ENCODE data around the gene SLC5A12.

SLC5A12 gene

DNA sequence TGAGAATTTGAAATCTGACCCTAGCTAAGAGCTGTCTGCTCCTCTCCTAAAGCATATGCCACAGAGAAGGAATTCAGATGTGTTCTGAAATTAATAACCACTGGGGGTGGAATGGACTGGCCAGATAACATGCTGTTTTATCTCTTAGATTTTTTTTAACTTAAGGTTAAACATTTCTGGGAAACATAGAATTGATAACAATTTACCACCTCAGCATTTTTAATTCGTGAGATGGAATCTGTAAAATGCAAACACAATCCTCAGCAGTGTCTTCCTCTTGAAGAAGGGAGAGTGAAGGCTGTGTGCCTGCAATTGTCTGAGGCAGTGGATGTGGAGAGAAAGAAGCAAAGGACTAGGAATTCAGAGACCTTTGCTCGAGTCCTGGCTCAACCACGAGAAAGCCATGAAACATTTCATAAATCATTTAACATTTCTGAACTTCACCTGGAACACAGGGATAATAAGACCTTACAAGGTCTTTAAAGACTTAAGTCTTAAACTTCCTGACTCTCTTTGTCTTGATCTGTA, at the start of gene SLC5A12:
Gene SLC5A12, minus strand, starts transcription at position 113 of the 528 bp plus-strand sequence. CDS start 346 bp downstream, outside the sequence.
- DNase-seq: no peak

DNA sequence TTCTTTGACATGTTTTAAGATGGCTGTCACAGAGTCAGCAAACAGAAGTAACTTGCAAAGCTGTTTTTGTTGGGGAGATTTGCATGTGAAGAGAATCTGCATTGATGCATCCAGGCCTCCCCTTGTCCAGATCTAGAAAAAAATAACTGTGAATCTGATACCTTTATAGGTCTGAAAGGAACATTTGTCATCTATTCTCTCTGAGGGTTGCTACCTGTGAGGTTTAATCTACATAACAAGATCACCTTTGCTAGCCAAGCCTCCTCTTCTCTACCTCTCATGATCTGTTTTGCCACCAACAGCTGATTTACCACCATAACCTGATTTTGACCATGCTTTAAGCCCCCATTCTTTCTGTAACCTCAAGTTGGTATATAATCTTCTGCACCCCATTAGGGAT, 47.2 kb upstream of the SLC5A12 start:
- no peak for DNase-seq

- DNase-seq: no peak
These were observed 45.2 kb upstream of the SLC5A12 start for GRCh38 chr11:26767060-26767459.

DNA sequence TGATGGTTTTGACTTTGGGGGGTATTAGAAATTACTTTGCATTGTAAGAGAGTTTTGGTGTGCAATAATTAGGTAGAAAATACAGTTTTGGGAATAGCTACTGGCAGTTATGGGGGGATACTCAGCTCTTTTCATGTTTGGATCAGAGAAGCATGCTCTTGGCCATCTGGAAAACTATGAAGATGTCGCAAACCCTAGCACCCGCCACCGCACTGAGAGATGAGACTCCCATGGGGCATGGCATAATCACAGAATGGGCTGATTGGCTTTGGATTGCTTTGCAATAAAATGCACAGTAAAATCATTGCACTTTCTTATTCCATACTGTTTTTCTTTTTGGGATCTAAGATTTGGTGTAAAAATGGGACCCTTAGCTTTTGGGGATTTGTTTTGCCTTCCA, 43.5 kb upstream of the SLC5A12 start:
- no peak for DNase-seq

GRCh38 chr11:26764825-26765224, 43.0 kb upstream of the SLC5A12 start:
- DNase-seq: no peak

GRCh38 chr11:26764315-26764714, 42.5 kb upstream of the SLC5A12 start:
- no peak for DNase-seq

DNA sequence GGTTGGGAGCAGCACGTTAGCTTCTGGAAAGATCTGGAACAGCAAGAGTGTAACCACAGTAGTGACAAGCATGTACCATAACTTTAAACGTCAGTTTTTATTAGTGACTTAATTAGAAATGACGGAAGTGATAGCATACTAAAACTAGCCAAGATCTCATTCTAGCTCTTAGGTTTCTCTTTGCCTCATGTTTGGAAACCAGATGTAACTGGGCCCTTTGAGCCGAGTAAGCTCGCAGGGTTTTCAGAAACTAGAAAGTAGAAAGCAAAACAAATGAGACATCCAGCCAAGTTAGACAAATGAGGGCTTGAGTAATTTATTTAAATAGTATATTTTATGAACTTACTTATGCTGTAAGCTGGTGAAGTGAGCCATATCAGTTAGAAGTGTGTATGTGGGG, 40.2 kb upstream of the SLC5A12 start:
- DNase-seq: no peak

DNA sequence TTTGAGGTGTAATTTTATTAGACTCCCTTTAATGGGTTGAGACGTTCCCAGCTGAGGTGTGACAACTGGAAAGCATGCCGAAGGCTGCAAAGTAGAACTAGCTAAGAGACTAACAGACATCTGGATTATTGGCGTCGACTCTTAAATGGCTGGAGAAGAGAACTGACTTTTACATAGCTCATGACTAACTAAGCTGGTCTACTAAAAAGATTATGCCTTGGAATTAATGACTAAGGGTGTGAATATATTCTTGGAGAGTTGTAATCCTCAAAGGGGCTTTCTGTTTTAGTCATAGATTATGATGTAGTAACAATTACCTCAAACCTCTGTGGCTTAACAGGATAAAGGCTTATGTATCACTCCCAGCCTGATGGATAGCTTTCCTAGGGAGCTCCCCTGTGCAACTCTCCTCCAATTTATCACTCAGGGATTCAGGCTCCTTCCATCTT, 39.5 kb upstream of the SLC5A12 start:
- no peak for DNase-seq

- no peak for DNase-seq
These were observed 36.1 kb upstream of the SLC5A12 start for GRCh38 chr11:26757995-26758394.

GRCh38 chr11:26755762-26756161, 33.9 kb upstream of the SLC5A12 start:
- no peak for DNase-seq

- DNase-seq: no peak
These were observed 32.1 kb upstream of the SLC5A12 start for GRCh38 chr11:26753723-26754504.

- DNase-seq: no peak
These were observed 28.1 kb upstream of the SLC5A12 start for GRCh38 chr11:26749927-26750326.

GRCh38 chr11:26743622-26744021, 21.8 kb upstream of the SLC5A12 start:
- no peak for DNase-seq

DNA sequence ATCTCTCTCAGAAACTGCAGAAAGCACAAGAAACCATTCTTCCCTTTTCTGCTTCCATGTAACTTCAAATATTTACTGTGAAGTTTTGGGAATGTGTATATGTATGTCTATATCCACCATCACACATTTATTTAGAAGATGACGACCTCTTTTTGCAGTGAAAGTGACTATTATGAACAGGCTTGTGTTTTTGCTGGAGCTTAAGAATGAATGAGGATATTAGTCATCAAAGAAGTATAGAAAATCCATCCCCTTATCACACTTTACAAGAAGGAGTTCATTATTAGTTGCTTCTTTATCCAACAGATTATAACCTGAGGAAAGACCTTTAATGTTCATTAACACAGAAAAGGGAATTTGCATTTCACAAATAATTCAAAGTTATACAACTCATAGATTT, 21.1 kb upstream of the SLC5A12 start:
- DNase-seq: no peak

DNA sequence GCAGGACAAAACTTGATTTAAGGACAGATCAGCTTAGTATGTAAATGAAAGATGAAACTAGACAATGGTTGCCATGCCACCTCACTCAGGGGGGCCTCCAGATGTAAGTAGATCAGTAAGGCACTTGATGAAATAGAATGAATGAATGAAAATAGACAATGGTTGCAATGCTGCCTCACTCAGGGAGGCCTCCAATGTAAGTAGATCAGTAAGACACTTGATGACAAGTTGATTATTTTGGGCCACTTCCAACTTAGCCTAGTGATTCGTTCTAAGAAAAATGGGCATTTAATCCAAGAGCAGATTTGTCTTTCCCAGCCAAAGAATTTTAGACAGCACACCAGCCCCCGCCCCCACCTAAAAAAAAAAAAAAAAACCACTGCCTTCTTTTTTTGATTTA, 19.2 kb upstream of the SLC5A12 start:
- no peak for DNase-seq

- DNase-seq: no peak
These were observed 17.7 kb upstream of the SLC5A12 start for GRCh38 chr11:26739366-26740073.

GRCh38 chr11:26734691-26735090, 12.8 kb upstream of the SLC5A12 start:
- DNase-seq: no peak

- DNase-seq: no peak
These were observed 9.2 kb upstream of the SLC5A12 start for GRCh38 chr11:26731084-26731456.

DNA sequence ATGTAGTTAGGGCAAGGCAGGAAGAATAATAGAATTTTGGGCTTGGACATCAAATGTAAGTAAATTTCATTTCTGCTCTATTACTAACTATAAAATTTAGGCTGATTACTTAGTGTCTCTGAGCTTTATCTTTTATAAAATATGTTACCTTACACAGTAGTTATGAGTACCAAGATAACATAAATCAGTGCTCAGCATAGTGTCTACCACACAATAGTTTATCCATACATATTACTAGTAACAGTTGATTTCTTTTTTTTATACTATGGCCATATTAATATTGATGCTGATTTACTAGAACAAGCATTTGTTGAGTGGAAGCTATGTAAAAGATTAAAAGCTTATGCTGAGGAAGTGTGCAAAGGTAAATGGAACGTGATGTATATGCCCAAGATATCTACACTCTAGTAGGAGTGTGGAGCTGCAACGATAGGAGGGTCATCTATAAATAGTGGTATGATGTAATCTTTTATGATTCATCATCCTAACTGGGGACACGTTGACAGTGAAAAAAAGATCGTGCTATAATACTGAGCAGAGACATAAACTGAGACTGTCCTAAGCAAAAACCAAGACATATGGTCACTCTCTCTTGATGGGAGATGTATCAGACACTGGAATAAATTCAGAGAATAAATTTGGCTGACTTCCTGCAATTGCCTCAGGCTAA, 8.7 kb upstream of the SLC5A12 start:
- no peak for DNase-seq

- no peak for DNase-seq
These were observed 7.4 kb upstream of the SLC5A12 start for GRCh38 chr11:26729284-26729683.

DNA sequence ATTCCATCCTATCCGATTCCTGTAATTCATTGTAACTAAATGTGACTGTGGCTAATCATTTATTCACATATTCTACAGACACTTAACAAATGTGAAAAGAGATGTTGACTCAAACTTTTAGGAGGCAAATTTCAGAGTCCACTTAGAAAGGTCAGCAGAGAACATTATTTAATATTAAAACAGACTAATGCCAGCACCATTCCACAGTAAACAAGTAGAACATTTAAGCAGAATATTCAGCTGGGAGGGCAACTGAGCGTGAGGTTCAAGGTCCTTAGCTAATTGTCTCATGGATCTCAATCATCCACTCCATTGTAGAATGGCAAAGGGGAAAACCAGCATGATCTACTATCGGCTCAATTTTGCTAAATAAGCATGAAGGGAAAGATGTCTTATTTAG, 5.1 kb upstream of the SLC5A12 start:
- DNase-seq: no peak

DNA sequence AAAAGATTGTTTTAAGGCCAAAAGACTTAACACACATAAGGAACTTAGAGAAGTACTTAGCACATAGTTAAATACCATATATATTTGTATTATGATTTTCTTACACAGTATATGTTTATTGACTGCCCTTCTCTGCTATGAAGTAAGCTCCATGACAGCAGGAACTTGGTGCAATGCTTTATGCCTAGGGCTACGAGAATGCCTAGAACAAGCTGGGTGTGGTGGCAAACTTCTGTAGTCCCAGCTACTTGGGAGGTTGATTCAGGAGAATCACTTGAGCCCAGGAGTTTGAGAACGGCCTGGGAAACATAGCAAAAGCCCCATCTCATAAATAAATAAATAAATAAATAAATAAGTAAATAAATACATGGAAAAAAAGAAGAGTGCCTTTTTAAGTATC, 1.9 kb downstream of the SLC5A12 start:
- DNase-seq: no peak

GRCh38 chr11:26719289-26719973, 2.4 kb downstream of the SLC5A12 start:
- no peak for DNase-seq
